ENCODE measurements around the gene ARHGEF2.
A peak's percentile ranks its signal among the peaks of the same experiment; 100 is the strongest.

Gene ARHGEF2

GRCh38 chr1:156009404-156009803 lies 31.1 kb upstream of the ARHGEF2 start:
- Histone ChIP-seq H3K27ac (peak overlapping the region; percentile 31), H3K4me1 (ENCODE audit: control insufficient read depth in 1 of 2, insufficient read depth in 1 of 2, low read depth in 1 of 2, low read length in 1 of 2) (no peaks in the 10 kb centered on the region), H3K9me3 (no peaks in the 10 kb centered on the region), H3K4me3 (ENCODE audit: low read depth in 1 of 2, low read length in 1 of 2) (no peak overlapping the region), H3K36me3 (peaks cover 80% of the 10 kb centered on the region), H3K27me3 (no peaks in the 10 kb centered on the region)
- TF ChIP-seq CTCF (IDR thresholded peaks at IDR 0.05): no peak

GRCh38 chr1:156006666-156007376 lies 28.5 kb upstream of the ARHGEF2 start:
- Histone ChIP-seq H3K4me1 (ENCODE audit: control insufficient read depth in 1 of 2, insufficient read depth in 1 of 2, low read depth in 1 of 2, low read length in 1 of 2) (no peaks in the 10 kb centered on the region), H3K9me3 (no peaks in the 10 kb centered on the region), H3K4me3 (ENCODE audit: low read depth in 1 of 2, low read length in 1 of 2) (no peak overlapping the region), H3K36me3 (peaks cover 54% of the 10 kb centered on the region), H3K27me3 (no peaks in the 10 kb centered on the region), H3K27ac (no peak overlapping the region)
- no peak for TF ChIP-seq CTCF (IDR thresholded peaks at IDR 0.05)

GRCh38 chr1:156004843-156005584 lies 26.7 kb upstream of the ARHGEF2 start:
- Histone ChIP-seq H3K4me3 (ENCODE audit: low read depth in 1 of 2, low read length in 1 of 2) (no peak overlapping the region), H3K27ac (no peak overlapping the region), H3K27me3 (no peaks in the 10 kb centered on the region), H3K36me3 (peaks cover 36% of the 10 kb centered on the region), H3K9me3 (no peaks in the 10 kb centered on the region), H3K4me1 (ENCODE audit: control insufficient read depth in 1 of 2, insufficient read depth in 1 of 2, low read depth in 1 of 2, low read length in 1 of 2) (no peaks in the 10 kb centered on the region)
- no peak for TF ChIP-seq CTCF (IDR thresholded peaks at IDR 0.05)

GRCh38 chr1:156003923-156004188 lies 25.5 kb upstream of the ARHGEF2 start:
- no peak for TF ChIP-seq CTCF (IDR thresholded peaks at IDR 0.05)
- H3K4me3 ChIP-seq (ENCODE audit: low read depth in 1 of 2, low read length in 1 of 2): no peak overlapping the region
- peaks cover 24% of the 10 kb centered on the region for H3K36me3 ChIP-seq
- H3K9me3 ChIP-seq: no peaks in the 10 kb centered on the region
- no peaks in the 10 kb centered on the region for H3K4me1 ChIP-seq (ENCODE audit: control insufficient read depth in 1 of 2, insufficient read depth in 1 of 2, low read depth in 1 of 2, low read length in 1 of 2)
- H3K27me3 ChIP-seq: no peaks in the 10 kb centered on the region
- no peak overlapping the region for H3K27ac ChIP-seq

- H3K27ac ChIP-seq: no peak overlapping the region
- H3K4me1 ChIP-seq (ENCODE audit: control insufficient read depth in 1 of 2, insufficient read depth in 1 of 2, low read depth in 1 of 2, low read length in 1 of 2): no peaks in the 10 kb centered on the region
- no peaks in the 10 kb centered on the region for H3K9me3 ChIP-seq
- peaks cover 13% of the 10 kb centered on the region for H3K36me3 ChIP-seq
- H3K4me3 ChIP-seq (ENCODE audit: low read depth in 1 of 2, low read length in 1 of 2): no peak overlapping the region
- TF ChIP-seq CTCF (IDR thresholded peaks at IDR 0.05): no peak
- no peaks in the 10 kb centered on the region for H3K27me3 ChIP-seq
Measured at GRCh38 chr1:156002188-156002911, 24.0 kb upstream of the ARHGEF2 start.

Data from neutrophil (primary cell).